Measurements from ENCODE around the gene ABAT.

DNA sequence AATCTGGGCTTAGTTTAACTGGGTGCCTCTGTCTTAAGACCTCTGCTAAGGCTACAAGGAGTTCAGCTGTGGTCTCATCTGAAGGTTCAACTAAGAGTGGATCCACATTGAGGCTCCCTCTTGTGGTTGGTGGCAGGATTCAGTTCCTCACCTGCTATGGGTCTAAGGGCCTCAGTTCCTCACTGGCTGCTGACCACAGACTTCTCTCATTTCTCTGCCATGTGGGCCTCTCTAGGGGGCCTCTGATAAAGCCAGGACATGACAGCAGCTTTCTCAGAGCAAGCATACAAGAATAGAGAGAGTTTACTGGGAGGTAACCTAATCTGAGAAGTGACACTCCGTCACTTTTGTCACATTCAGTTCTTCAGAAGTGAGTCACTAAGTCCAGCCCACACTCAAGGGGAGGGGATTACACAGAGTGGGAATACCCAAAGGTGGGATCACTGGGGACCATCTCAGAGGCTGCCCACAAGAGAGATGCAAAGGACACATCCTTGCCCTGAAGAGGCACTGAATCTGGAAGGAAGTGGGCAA lies 19.2 kb upstream of the ABAT start:
- TF ChIP-seq POLR2A (IDR thresholded peaks at IDR 0.05; ENCODE audit: low read depth) (no peak), CTCF (IDR thresholded peaks at IDR 0.05) (peak in 2 of 3 experiments; percentile 23 to 49), EP300 (IDR thresholded peaks at IDR 0.05) (no peak)

Data from esophagus muscularis mucosa (tissue), 4 donors.